IMR-90 (cell line): Measurements from ENCODE around the gene SYT5. TPM values are rescaled to one million over a fixed set of nuclear protein-coding genes. Genes with fewer than 3 reads are reported as not detected.

Source experiments
- ATAC-seq: fragments of 200-7000 bp; cut with Tn5 transposase; 2 replicates; pipeline ENCODE4 v1.9.1; 2020; ENCODE audit warnings: low read depth, mild to moderate bottlenecking, moderate library complexity
- BruUV-seq: library from RNA; stranded (reverse); fragments of 400-500 nt; replicated peaks from 2 replicates; lab custom pipeline; 2021; lab: Mats Ljungman, UMichigan
- CTCF ChIA-PET: fragments of 300-600 bp; formaldehyde crosslinking; extraction: SDS; loops from one replicate; lab custom pipeline; 2021; ENCODE audit warnings: antibody characterized with exemption; lab: Yijun Ruan, JAX
- POLR2A ChIA-PET: fragments of 300-600 bp; sonication (Branson Sonifier 250); formaldehyde crosslinking; loops from one replicate; lab custom pipeline; 2022; ENCODE audit warnings: antibody characterized with exemption; ENCODE audit not compliant: unreplicated experiment; lab: Charles Lee
- DNase-seq: peaks from one replicate; pipeline ENCODE4 v3.0.0; 2013
- H2AFZ ChIP-seq: replicated peaks from 2 replicates; pipeline ENCODE3; 2013; ENCODE audit warnings: low read length, mild to moderate bottlenecking; ENCODE audit not compliant: poor library complexity
- H2AK5ac ChIP-seq: 2 replicates; pipeline ENCODE4 v1.6.1; 2013; ENCODE audit warnings: low read depth, low read length, inconsistent platforms
- H2AK9ac ChIP-seq: replicated peaks from 2 replicates; pipeline ENCODE3; 2013; ENCODE audit warnings: mild to moderate bottlenecking, low read depth, low read length, moderate library complexity; ENCODE audit not compliant: poor library complexity
- H2BK120ac ChIP-seq: 2 replicates; pipeline ENCODE4 v1.6.1; 2013; ENCODE audit warnings: low read depth, low read length, inconsistent platforms
- H2BK15ac ChIP-seq: 3 replicates; pipeline ENCODE4 v1.6.1; 2013; ENCODE audit warnings: low read depth, low read length, inconsistent platforms
- H2BK20ac ChIP-seq: 2 replicates; pipeline ENCODE4 v1.6.1; 2013; ENCODE audit warnings: low read depth, mild to moderate bottlenecking, inconsistent platforms, low read length, moderate library complexity
- H2BK5ac ChIP-seq: 2 replicates; pipeline ENCODE4 v1.6.1; 2013; ENCODE audit warnings: mild to moderate bottlenecking, low read depth, low read length, inconsistent platforms; ENCODE audit not compliant: poor library complexity, severe bottlenecking
- H3K14ac ChIP-seq: replicated peaks from 2 replicates; pipeline ENCODE4 v1.6.1; 2013; ENCODE audit warnings: low read depth, low read length, inconsistent platforms
- H3K18ac ChIP-seq: 2 replicates; pipeline ENCODE4 v1.6.1; 2013; ENCODE audit warnings: low read depth, low read length, control low read depth
- H3K23ac ChIP-seq: 2 replicates; pipeline ENCODE4 v1.6.1; 2013; ENCODE audit warnings: low read depth, low read length, inconsistent platforms
- H3K27ac ChIP-seq: 2 replicates; pipeline ENCODE4 v1.5.1; 2013; ENCODE audit warnings: mild to moderate bottlenecking, control low read depth, low read length; ENCODE audit not compliant: insufficient read depth
- H3K27me3 ChIP-seq: 2 replicates; pipeline ENCODE4 v1.6.1; 2013; ENCODE audit warnings: low read length; ENCODE audit not compliant: control insufficient read depth, insufficient read depth
- H3K36me3 ChIP-seq: 2 replicates; pipeline ENCODE4 v1.6.1; 2013; ENCODE audit warnings: low read length, mixed read lengths; ENCODE audit not compliant: control insufficient read depth, insufficient read depth
- H3K4ac ChIP-seq: 2 replicates; pipeline ENCODE4 v1.6.1; 2013; ENCODE audit warnings: low read depth, low read length, inconsistent platforms
- H3K4me1 ChIP-seq: 2 replicates; pipeline ENCODE4 v1.6.1; 2013; ENCODE audit warnings: low read length, mixed read lengths; ENCODE audit not compliant: control insufficient read depth, insufficient read depth
- H3K4me2 ChIP-seq: 2 replicates; pipeline ENCODE4 v1.6.1; 2013; ENCODE audit warnings: low read depth, mild to moderate bottlenecking, control low read depth, low read length, moderate library complexity
- H3K4me3 ChIP-seq: 2 replicates; pipeline ENCODE4 v1.5.1; 2013; ENCODE audit warnings: low read depth, mild to moderate bottlenecking, control low read depth, low read length, moderate library complexity; ENCODE audit not compliant: insufficient read depth
- H3K56ac ChIP-seq: 2 replicates; pipeline ENCODE4 v1.6.1; 2013; ENCODE audit warnings: low read length, inconsistent platforms; ENCODE audit not compliant: insufficient read depth; ENCODE audit errors: extremely low read depth
- H3K79me1 ChIP-seq, 2 experiments: 2 replicates each; pipeline ENCODE4 v1.6.1; 2013; ENCODE audit warnings: low read length in 2 of 2, inconsistent platforms in 1 of 2, low read depth in 1 of 2
- H3K9ac ChIP-seq: 2 replicates; pipeline ENCODE4 v1.6.1; 2013; ENCODE audit warnings: low read depth, low read length, control low read depth
- H3K9me1 ChIP-seq: 2 replicates; pipeline ENCODE4 v1.6.1; 2013; ENCODE audit warnings: low read length, inconsistent platforms; ENCODE audit not compliant: insufficient read depth
- H3K9me3 ChIP-seq: 2 replicates; pipeline ENCODE4 v1.6.1; 2013; ENCODE audit warnings: low read length; ENCODE audit not compliant: control insufficient read depth, insufficient read depth
- H4K20me1 ChIP-seq: 2 replicates; pipeline ENCODE4 v1.6.1; 2013; ENCODE audit warnings: low read length, inconsistent platforms; ENCODE audit not compliant: insufficient read depth
- H4K5ac ChIP-seq: 2 replicates; pipeline ENCODE4 v1.6.1; 2013; ENCODE audit warnings: mild to moderate bottlenecking, low read depth, low read length, control low read depth
- H4K8ac ChIP-seq, 2 experiments: 2 replicates each; pipeline ENCODE4 v1.6.1; 2013; ENCODE audit warnings: low read depth in 2 of 2, low read length in 2 of 2, control low read depth in 1 of 2, inconsistent platforms in 1 of 2
- H4K91ac ChIP-seq: 2 replicates; pipeline ENCODE4 v1.6.1; 2013; ENCODE audit warnings: low read depth, low read length, inconsistent platforms; ENCODE audit not compliant: insufficient read depth
- CHD1 ChIP-seq: IDR thresholded peaks from 2 replicates; pipeline ENCODE4 v1.6.1; 2012; ENCODE audit warnings: low read depth, low read length, improper control_type of control experiment
- FOS ChIP-seq: fragments of 150-350 bp; IDR thresholded peaks from 2 replicates; pipeline ENCODE4 v1.6.1; 2016; ENCODE audit warnings: low read depth, low read length
- MAZ ChIP-seq: IDR thresholded peaks from 2 replicates; pipeline ENCODE4 v1.6.1; 2012; ENCODE audit warnings: low read depth, mild to moderate bottlenecking, low read length, improper control_type of control experiment, moderate library complexity, borderline replicate concordance
- MXI1 ChIP-seq: IDR thresholded peaks from 2 replicates; pipeline ENCODE4 v1.6.1; 2012; ENCODE audit warnings: low read depth, mild to moderate bottlenecking, low read length, moderate library complexity, borderline replicate concordance
- NFE2L2 ChIP-seq: fragments of 150-350 bp; IDR thresholded peaks from 2 replicates; pipeline ENCODE4 v1.6.1; 2016; ENCODE audit warnings: low read depth, mild to moderate bottlenecking, low read length
- POLR2A ChIP-seq: IDR thresholded peaks from 2 replicates; pipeline ENCODE4 v1.6.1; 2012; ENCODE audit warnings: mild to moderate bottlenecking, low read depth, low read length
- RAD21 ChIP-seq: IDR thresholded peaks from 2 replicates; pipeline ENCODE4 v1.6.1; 2012; ENCODE audit warnings: low read length, improper control_type of control experiment
- SMC3 ChIP-seq: fragments of 150-350 bp; IDR thresholded peaks from 2 replicates; pipeline ENCODE4 v1.6.1; 2016; ENCODE audit warnings: low read depth, mild to moderate bottlenecking, antibody characterized with exemption, low read length, moderate library complexity
- WGBS, 2 experiments: methylation state at CpG; one replicate each; pipeline versions ENCODE4 v1.1.5 to v1.1.7; 2013; ENCODE audit warnings: missing lambda C conversion rate in 2 of 2; ENCODE audit not compliant: insufficient read length in 1 of 2; ENCODE audit errors: extremely low coverage in 2 of 2; 5-methylcytosine and 5-hydroxymethylcytosine counted together
- dilution Hi-C: fragments of 300-500 bp; cut with HindIII; formaldehyde crosslinking; loops from one replicate; pipeline ENCODE4 v1.14.3; 2018; ENCODE audit warnings: low sequenced_read_pairs; ENCODE audit not compliant: unreplicated experiment
- in situ Hi-C: fragments of 300-500 bp; cut with MboI; formaldehyde crosslinking; loops from 3 replicates; pipeline ENCODE4 v1.14.3; 2019; ENCODE audit warnings: low sequenced_read_pairs, inconsistent platforms, mixed read lengths
- intact Hi-C: fragments of 100-400 bp; cut with micrococcal nuclease; formaldehyde crosslinking; loops from 2 replicates; pipeline ENCODE4 v1.10.0; 2022
- polyA plus RNA-seq, 3 experiments: library from polyadenylated mRNA; depleted of rRNA; stranded (reverse); fragments of >200 nt; gene quantifications; 2 replicates each; pipeline ENCODE4 v1.2.3, GENCODE V29; 2012; ENCODE audit warnings: low replicate concordance in 1 of 3
- total RNA-seq: library from RNA; depleted of rRNA; stranded (reverse); fragments of >200 nt; gene quantifications from 2 replicates; pipeline ENCODE4 v1.2.3, GENCODE V29; 2012

The SYT5 gene
- total and polyA plus RNA-seq, 2 of the 4 experiments (the other 2 are of a cell fraction), result under 0.01 to 0.15 TPM

DNA sequence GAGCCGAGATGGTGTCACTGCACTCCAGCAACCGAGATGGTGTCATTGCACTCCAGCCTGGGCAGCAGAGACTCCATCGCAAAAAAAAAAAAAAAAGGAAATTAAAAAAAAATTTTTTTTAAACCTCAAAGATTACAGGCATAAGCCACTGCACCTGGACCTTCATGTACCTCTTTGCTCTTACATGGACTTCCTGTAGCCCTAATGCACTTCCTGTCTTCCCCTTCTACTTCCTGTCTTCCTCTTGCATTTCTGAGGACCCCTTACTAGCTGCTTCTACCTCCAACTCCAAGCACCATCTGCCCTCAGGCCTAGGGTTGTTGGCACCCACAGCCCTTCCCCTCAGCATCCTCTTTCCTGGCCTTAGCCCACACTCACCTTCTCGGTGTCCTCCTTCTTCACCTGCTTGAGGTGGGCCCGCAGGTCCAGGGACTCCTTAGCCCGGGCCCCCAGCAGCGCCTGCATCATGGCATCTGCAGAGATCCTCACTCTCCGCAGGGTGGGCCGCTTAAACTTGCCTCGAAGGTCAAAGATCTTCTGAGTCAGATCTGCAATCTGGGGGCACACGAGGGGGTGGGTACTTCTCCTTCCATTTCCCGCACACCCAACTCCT lies 26.3 kb downstream of the SYT5 start:
- Histone ChIP-seq H3K23ac (no peak overlapping the region), H2AK9ac (peak overlapping the region; percentile 65), H3K79me1 (no peaks in the 10 kb centered on the region), H3K27me3 (peaks cover 45% of the 10 kb centered on the region), H3K9me1 (no peaks in the 10 kb centered on the region), H3K18ac (no peak overlapping the region), H2BK20ac (no peak overlapping the region), H3K56ac (no peak overlapping the region), H3K4me2 (no peak overlapping the region), H3K4me3 (no peak overlapping the region), H3K14ac (no peak overlapping the region), H4K5ac (no peak overlapping the region), H3K36me3 (no peaks in the 10 kb centered on the region), H2AK5ac (no peak overlapping the region), H3K4me1 (peaks cover 1% of the 10 kb centered on the region; the same call in 1 of the 2 replicates), H4K20me1 (no peaks in the 10 kb centered on the region), H4K8ac (no peak overlapping the region), H2BK120ac (no peak overlapping the region), H3K4ac (no peak overlapping the region), H4K91ac (no peak overlapping the region), H2BK5ac (no peak overlapping the region), H3K9ac (no peak overlapping the region), H3K9me3 (no peaks in the 10 kb centered on the region), H2BK15ac (no peak overlapping the region), H2AFZ (no peak overlapping the region), H3K27ac (no peak overlapping the region)
- POLR2A ChIA-PET, result no interaction called here
- no TSS peak for BruUV-seq
- ATAC-seq, result no peak
- no peak for DNase-seq
- intact Hi-C loops, result no loop called here
- WGBS, 2 experiments, result 91 to 100% methylated on average over 1 to 7 of the region's 12 CpGs
- CTCF ChIA-PET, result interaction anchor here (0.6 kb wide), 1 partner anchor 19 kb away, joined by 5 read pairs; no protein-coding TSS in a partner anchor
- in situ Hi-C loops, result no loop called here
- dilution Hi-C loops, result no loop called here
- TF ChIP-seq MXI1, result no peak
- TF ChIP-seq CHD1, result no peak
- TF ChIP-seq POLR2A, result no peak
- no peak for TF ChIP-seq RAD21
- TF ChIP-seq NFE2L2, result no peak
- TF ChIP-seq SMC3, result no peak
- no peak for TF ChIP-seq MAZ
- no peak for TF ChIP-seq FOS
